Caco-2 (cell line): ENCODE measurements around the gene RSRC1. TPM values are rescaled to one million over a fixed set of nuclear protein-coding genes. Genes with fewer than 3 reads are reported as not detected.

Experiments
- BruUV-seq: library from RNA; stranded (reverse); fragments of 400-500 nt; replicated peaks from 2 replicates; lab custom pipeline; 2021; lab: Mats Ljungman, UMichigan
- CTCF ChIA-PET: fragments of 300-600 bp; sonication (Branson Sonifier 250); formaldehyde crosslinking; loops from one replicate; lab custom pipeline; 2022; ENCODE audit warnings: antibody characterized with exemption; lab: Charles Lee
- POLR2A ChIA-PET: fragments of 300-600 bp; sonication (Branson Sonifier 250); formaldehyde crosslinking; loops from one replicate; lab custom pipeline; 2022; ENCODE audit warnings: antibody characterized with exemption; lab: Charles Lee
- DNase-seq, 2 experiments: peaks; one replicate each; pipeline versions ENCODE4 v3.0.0 to v3.0.0-alpha.2; 2020 to 2022
- H3K27me3 ChIP-seq: replicated peaks from 2 replicates; pipeline ENCODE4 v1.6.0; 2011; ENCODE audit warnings: low read length; ENCODE audit not compliant: control insufficient read depth, insufficient read depth
- H3K36me3 ChIP-seq: 2 replicates; pipeline ENCODE4 v1.5.1; 2011; ENCODE audit warnings: low read length; ENCODE audit not compliant: control insufficient read depth, insufficient read depth
- H3K4me1 ChIP-seq: fragments of 250-450 bp; sonication (Bioruptor Pico); 2 replicates; pipeline ENCODE4 v1.5.1; 2020; ENCODE audit warnings: mild to moderate bottlenecking
- H3K4me3 ChIP-seq: 2 replicates; pipeline ENCODE4 v1.5.1; 2011; ENCODE audit warnings: low read depth, mild to moderate bottlenecking, control low read depth, low read length
- H3K9me3 ChIP-seq: fragments of 250-450 bp; sonication (Bioruptor Pico); 2 replicates; pipeline ENCODE4 v1.5.1; 2020; ENCODE audit warnings: mild to moderate bottlenecking, moderate library complexity
- H3K27ac Mint-ChIP-seq: one replicate; pipeline ENCODE4 v1.8.0; 2022; ENCODE audit warnings: mixed read lengths; ENCODE audit not compliant: unreplicated experiment
- H3K27me3 Mint-ChIP-seq: one replicate; pipeline ENCODE4 v1.8.0; 2022; ENCODE audit warnings: mixed read lengths; ENCODE audit not compliant: insufficient read depth, unreplicated experiment
- H3K36me3 Mint-ChIP-seq: one replicate; pipeline ENCODE4 v1.8.0; 2022; ENCODE audit warnings: mild to moderate bottlenecking, mixed read lengths; ENCODE audit not compliant: insufficient read depth, unreplicated experiment
- H3K4me1 Mint-ChIP-seq: one replicate; pipeline ENCODE4 v1.8.0; 2022; ENCODE audit warnings: low read depth, mixed read lengths; ENCODE audit not compliant: unreplicated experiment
- H3K4me3 Mint-ChIP-seq: one replicate; pipeline ENCODE4 v1.8.0; 2022; ENCODE audit warnings: mild to moderate bottlenecking, moderate library complexity, mixed read lengths; ENCODE audit not compliant: unreplicated experiment
- H3K9me3 Mint-ChIP-seq: one replicate; pipeline ENCODE4 v1.8.0; 2022; ENCODE audit warnings: mixed read lengths; ENCODE audit not compliant: unreplicated experiment
- CTCF ChIP-seq, 2 experiments: fragments of 200-600 bp in 1 of 2; IDR thresholded peaks; 1 replicate in 1 of 2; 2 replicates in 1 of 2; pipeline versions ENCODE4 v1.5.1 to v1.8.0; 2011 to 2022; ENCODE audit warnings: antibody characterized with exemption in 1 of 2, control low read depth in 1 of 2, inconsistent platforms in 1 of 2, low read depth in 1 of 2, low read length in 1 of 2, mild to moderate bottlenecking in 1 of 2, moderate library complexity in 1 of 2; ENCODE audit not compliant: insufficient read depth in 1 of 2, severe bottlenecking in 1 of 2, unreplicated experiment in 1 of 2
- intact Hi-C: fragments of 100-400 bp; cut with micrococcal nuclease; formaldehyde crosslinking; loops from one replicate; pipeline ENCODE4 v1.10.0; 2022; ENCODE audit not compliant: unreplicated experiment
- total RNA-seq: library from RNA; stranded (reverse); gene quantifications from 2 replicates; pipeline ENCODE4 v1.2.3, GENCODE V29; 2022

Gene RSRC1
- total RNA-seq, 1 experiment from 2014 or later = 38.4 TPM

GRCh38 chr3:158258619-158259018 is 148.7 kb downstream of the RSRC1 start:
- no peak for TF ChIP-seq CTCF (IDR thresholded peaks at IDR 0.05; ENCODE audit: insufficient read depth in 1 of 2, low read depth in 1 of 2, low read length in 1 of 2, severe bottlenecking in 1 of 2, unreplicated experiment in 1 of 2)
- H3K27ac Mint-ChIP-seq = no peak overlapping the region
- intact Hi-C loops = no loop called here
- BruUV-seq = no TSS peak
- H3K4me3 ChIP-seq = no peak overlapping the region
- H3K4me1 ChIP-seq = no peaks in the 10 kb centered on the region
- H3K27me3 Mint-ChIP-seq = no peaks in the 10 kb centered on the region
- H3K36me3 Mint-ChIP-seq = peaks cover 7% of the 10 kb centered on the region
- peaks cover 9% of the 10 kb centered on the region for H3K9me3 Mint-ChIP-seq
- DNase-seq = no peak
- H3K27me3 ChIP-seq = no peaks in the 10 kb centered on the region
- H3K9me3 ChIP-seq = no peaks in the 10 kb centered on the region
- no peaks in the 10 kb centered on the region for H3K36me3 ChIP-seq
- ChIA-PET POLR2A (no interaction called here), CTCF (no interaction called here)
- no peaks in the 10 kb centered on the region for H3K4me1 Mint-ChIP-seq
- H3K4me3 Mint-ChIP-seq = no peak overlapping the region

- H3K4me1 Mint-ChIP-seq = no peaks in the 10 kb centered on the region
- POLR2A ChIA-PET = no interaction called here
- Histone ChIP-seq H3K9me3 (no peaks in the 10 kb centered on the region), H3K4me3 (no peak overlapping the region), H3K36me3 (no peaks in the 10 kb centered on the region), H3K4me1 (no peaks in the 10 kb centered on the region), H3K27me3 (no peaks in the 10 kb centered on the region)
- TF ChIP-seq CTCF (IDR thresholded peaks at IDR 0.05; ENCODE audit: insufficient read depth in 1 of 2, low read depth in 1 of 2, low read length in 1 of 2, severe bottlenecking in 1 of 2, unreplicated experiment in 1 of 2) = no peak
- H3K27me3 Mint-ChIP-seq = no peaks in the 10 kb centered on the region
- no peak for DNase-seq
- CTCF ChIA-PET = no interaction called here
- intact Hi-C loops = no loop called here
- no peak overlapping the region for H3K4me3 Mint-ChIP-seq
- BruUV-seq = no TSS peak
- peaks cover 9% of the 10 kb centered on the region for H3K9me3 Mint-ChIP-seq
- no peak overlapping the region for H3K27ac Mint-ChIP-seq
- H3K36me3 Mint-ChIP-seq = peaks cover 5% of the 10 kb centered on the region
Measured at GRCh38 chr3:158260392-158260791, 150.5 kb downstream of the RSRC1 start.

- no TSS peak for BruUV-seq
- H3K9me3 Mint-ChIP-seq = peaks cover 12% of the 10 kb centered on the region
- ChIA-PET CTCF (no interaction called here), POLR2A (no interaction called here)
- Histone ChIP-seq H3K9me3 (no peaks in the 10 kb centered on the region), H3K27me3 (no peaks in the 10 kb centered on the region), H3K4me3 (no peak overlapping the region), H3K36me3 (no peaks in the 10 kb centered on the region), H3K4me1 (no peaks in the 10 kb centered on the region)
- H3K27me3 Mint-ChIP-seq = no peaks in the 10 kb centered on the region
- H3K27ac Mint-ChIP-seq = no peak overlapping the region
- H3K4me3 Mint-ChIP-seq = no peak overlapping the region
- intact Hi-C loops = no loop called here
- TF ChIP-seq CTCF (IDR thresholded peaks at IDR 0.05; ENCODE audit: insufficient read depth in 1 of 2, low read depth in 1 of 2, low read length in 1 of 2, severe bottlenecking in 1 of 2, unreplicated experiment in 1 of 2) = no peak
- H3K4me1 Mint-ChIP-seq = no peaks in the 10 kb centered on the region
- DNase-seq = no peak
- no peaks in the 10 kb centered on the region for H3K36me3 Mint-ChIP-seq
Measured at GRCh38 chr3:158261371-158261991, 151.6 kb downstream of the RSRC1 start.
